GM12878 (cell line): Measurements from ENCODE around the gene SLX9. TPM values are rescaled to one million over a fixed set of nuclear protein-coding genes. Genes with fewer than 3 reads are reported as not detected.

ENCODE experiments used
- ATAC-seq: fragments of 200-7000 bp; cut with Tn5 transposase; 3 replicates; pipeline ENCODE4 v1.9.1; 2020; ENCODE audit warnings: mild to moderate bottlenecking, moderate library complexity
- BruUV-seq: library from RNA; stranded (reverse); fragments of 400-500 nt; replicated peaks from 2 replicates; lab custom pipeline; 2021; lab: Mats Ljungman, UMichigan
- CTCF ChIA-PET: fragments of 300-600 bp; sonication (Branson Sonifier 250); formaldehyde crosslinking; extraction: SDS; loops from one replicate; lab custom pipeline; 2021; ENCODE audit warnings: inconsistent platforms; lab: Yijun Ruan, JAX
- POLR2A ChIA-PET: fragments of 350-600 bp; formaldehyde crosslinking; extraction: SDS; loops from one replicate; lab custom pipeline; 2021; ENCODE audit warnings: inconsistent platforms; lab: Charles Lee
- RAD21 ChIA-PET: fragments of 300-600 bp; sonication (Branson Sonifier 250); formaldehyde crosslinking; loops from one replicate; lab custom pipeline; 2023; ENCODE audit warnings: antibody characterized with exemption; ENCODE audit not compliant: unreplicated experiment; lab: Charles Lee
- SMC1A ChIA-PET: fragments of 300-600 bp; sonication (Branson Sonifier 250); formaldehyde crosslinking; loops from one replicate; lab custom pipeline; 2023; ENCODE audit not compliant: unreplicated experiment, uncharacterized antibody; lab: Charles Lee
- DNase-seq: peaks from one replicate; pipeline ENCODE4 v3.0.0-alpha.2; 2011; ENCODE audit warnings: low read depth, low spot score
- FAIRE-seq: peaks from 3 replicates; lab custom pipeline; 2011; peaks lifted over from hg19 to GRCh38; lab: Jason Lieb, UNC
- H2AFZ ChIP-seq: 2 replicates; pipeline ENCODE4 v1.6.0; 2011; ENCODE audit warnings: low read depth, low read length, control low read depth; ENCODE audit not compliant: control insufficient read depth
- H3K27ac ChIP-seq: 2 replicates; pipeline ENCODE4 v1.5.1; 2011; ENCODE audit warnings: control low read depth; ENCODE audit not compliant: control insufficient read depth, insufficient read depth
- H3K27me3 ChIP-seq, 2 experiments: replicated peaks in 1 of 2; 2 replicates each; pipeline versions ENCODE4 v1.6.0 to v1.6.1; 2011; ENCODE audit warnings: low read length in 1 of 2; ENCODE audit not compliant: control insufficient read depth in 2 of 2, insufficient read depth in 2 of 2
- H3K36me3 ChIP-seq, 2 experiments: 2 replicates each; pipeline ENCODE4 v1.5.1; 2011; ENCODE audit warnings: low read length in 1 of 2; ENCODE audit not compliant: control insufficient read depth in 2 of 2, insufficient read depth in 2 of 2
- H3K4me1 ChIP-seq: 2 replicates; pipeline ENCODE4 v1.6.1; 2011; ENCODE audit warnings: mild to moderate bottlenecking, low read length, moderate library complexity, mixed read lengths; ENCODE audit not compliant: control insufficient read depth, insufficient read depth
- H3K4me2 ChIP-seq: 2 replicates; pipeline ENCODE4 v1.6.0; 2011; ENCODE audit warnings: control low read depth; ENCODE audit not compliant: control insufficient read depth, insufficient read depth
- H3K4me3 ChIP-seq: fragments of 200-600 bp; sonication (generic); 2 replicates; pipeline ENCODE4 v1.5.1; 2016
- H3K79me2 ChIP-seq: 2 replicates; pipeline ENCODE4 v1.6.0; 2011; ENCODE audit warnings: low read length; ENCODE audit not compliant: control insufficient read depth, insufficient read depth
- H3K9ac ChIP-seq: 2 replicates; pipeline ENCODE4 v1.8.0; 2011; ENCODE audit warnings: low read length, control low read depth, mixed read lengths; ENCODE audit not compliant: control insufficient read depth, insufficient read depth
- H3K9me3 ChIP-seq: replicated peaks from 3 replicates; pipeline ENCODE4 v1.5.1; 2011; ENCODE audit warnings: mild to moderate bottlenecking, low read length; ENCODE audit not compliant: control insufficient read depth, insufficient read depth
- H4K20me1 ChIP-seq: 2 replicates; pipeline ENCODE4 v1.6.0; 2011; ENCODE audit not compliant: control insufficient read depth, insufficient read depth
- EZH2 ChIP-seq: IDR thresholded peaks from 2 replicates; pipeline ENCODE4 v1.6.1; 2012; ENCODE audit warnings: low read depth, mild to moderate bottlenecking, control low read depth, inconsistent platforms, low read length, borderline replicate concordance; ENCODE audit not compliant: control insufficient read depth
- HDGF ChIP-seq: fragments of 450-650 bp; IDR thresholded peaks from 2 replicates; pipeline ENCODE4 v1.6.1; 2016; ENCODE audit warnings: antibody characterized with exemption
- MTA3 ChIP-seq: IDR thresholded peaks from 2 replicates; pipeline ENCODE4 v1.6.1; 2012; ENCODE audit warnings: low read length, inconsistent platforms, borderline replicate concordance
- PAX5 ChIP-seq: IDR thresholded peaks from 2 replicates; pipeline ENCODE4 v1.6.1; 2011; ENCODE audit warnings: low read depth, low read length, borderline replicate concordance
- POLR2AphosphoS5 ChIP-seq: IDR thresholded peaks from 2 replicates; pipeline ENCODE4 v1.6.1; 2011; ENCODE audit warnings: mild to moderate bottlenecking, low read length, inconsistent platforms
- SREBF1 ChIP-seq: IDR thresholded peaks from 2 replicates; pipeline ENCODE4 v1.6.1; 2012; ENCODE audit warnings: mild to moderate bottlenecking, low read length
- SREBF2 ChIP-seq: IDR thresholded peaks from 2 replicates; pipeline ENCODE4 v1.6.1; 2012; ENCODE audit warnings: mild to moderate bottlenecking, low read length
- STAT3 ChIP-seq: IDR thresholded peaks from 2 replicates; pipeline ENCODE4 v1.6.1; 2011; ENCODE audit warnings: low read depth, low read length, improper control_type of control experiment
- ZNF384 ChIP-seq: IDR thresholded peaks from 2 replicates; pipeline ENCODE4 v1.6.1; 2012; ENCODE audit warnings: low read depth, mild to moderate bottlenecking, low read length, improper control_type of control experiment, borderline replicate concordance
- WGBS: methylation state at CpG from one replicate; pipeline ENCODE4 v1.1.6; 2016; ENCODE audit warnings: low lambda C conversion rate; ENCODE audit not compliant: insufficient replicate concordance, insufficient coverage; ENCODE audit errors: missing lambda C conversion rate; 5-methylcytosine and 5-hydroxymethylcytosine counted together
- in situ Hi-C: fragments of 300-500 bp; cut with MboI; formaldehyde crosslinking; loops from 9 replicates; pipeline ENCODE4 v1.14.3; 2018; ENCODE audit warnings: mixed read lengths
- intact Hi-C: fragments of 100-400 bp; cut with micrococcal nuclease; formaldehyde crosslinking; loops from one replicate; pipeline ENCODE4 v1.14.2; 2022; ENCODE audit not compliant: unreplicated experiment
- polyA plus RNA-seq, 11 experiments: library from polyadenylated mRNA; depleted of rRNA in 4 of 11; unstranded in 6 of 11; stranded (reverse) in 5 of 11; fragments of >200 nt; fragmentation: Nextera tagmentation in 4 of 11; fragmentation: Illumina TruSeq in 1 of 11; extraction: Ambion mirVana in 4 of 11; extraction: Trizol in 1 of 11; gene quantifications; 1 replicate in 1 of 11; 2 replicates in 10 of 11; pipeline versions ENCODE4 v1.2.1 to v1.2.3, GENCODE V29; 2011 to 2016; ENCODE audit warnings: inconsistent platforms in 2 of 11, missing spikeins in 2 of 11, low read depth in 1 of 11
- total RNA-seq, 4 experiments: library from RNA; depleted of rRNA in 3 of 4; stranded (reverse); fragments of >200 nt in 3 of 4; fragmentation: Illumina TruSeq in 1 of 4; extraction: Trizol in 1 of 4; gene quantifications; 2 replicates each; pipeline versions ENCODE4 v1.2.1 to v1.2.3, GENCODE V29; 2013 to 2021
- TF ChIP-seq, protein P1 (sequence below): IDR thresholded peaks from 2 replicates; pipeline ENCODE4 v1.6.1; 2012; ENCODE audit warnings: mild to moderate bottlenecking, low read depth, low read length

SLX9 gene
- total and polyA plus RNA-seq, 10 of the 15 experiments (the other 5 are each of a cell fraction or from before 2014, with no cell fraction given), result 0.69 to 81.3 (median 33.9) TPM

GRCh38 chr21:45015469-45015860 is 75.6 kb downstream of the SLX9 start:
- SMC1A ChIA-PET, result no interaction called here
- DNase-seq (no peak), FAIRE-seq (no peak), ATAC-seq (peak; percentile 17; the same call in 1 of the 3 replicates)
- H3K36me3 ChIP-seq, result no peaks in the 10 kb centered on the region
- RAD21 ChIA-PET, result no interaction called here
- intact Hi-C loops (no loop called here), in situ Hi-C loops (no loop called here)
- H3K27me3 ChIP-seq, result peaks cover 0 to 5% of the 10 kb centered on the region in 2 experiments; a peak in 3 of 4 replicates
- H2AFZ ChIP-seq, result no peak overlapping the region
- no peak overlapping the region for H3K27ac ChIP-seq
- no peaks in the 10 kb centered on the region; the same call in 2 of the 3 replicates for H3K9me3 ChIP-seq
- no peak overlapping the region for H3K9ac ChIP-seq
- no peaks in the 10 kb centered on the region for H4K20me1 ChIP-seq
- no peaks in the 10 kb centered on the region for H3K4me1 ChIP-seq
- BruUV-seq, result no TSS peak
- CTCF ChIA-PET, result interaction anchor here (3.9 kb wide), 1 partner anchor 122 kb away, joined by 14 read pairs; no protein-coding TSS in a partner anchor
- no peak overlapping the region for H3K4me2 ChIP-seq
- no peak overlapping the region for H3K4me3 ChIP-seq
- POLR2A ChIA-PET, result no interaction called here
- WGBS, result 9% methylated on average over 10 of the region's 11 CpGs
- H3K79me2 ChIP-seq, result no peaks in the 10 kb centered on the region
- TF ChIP-seq, protein P1, sequence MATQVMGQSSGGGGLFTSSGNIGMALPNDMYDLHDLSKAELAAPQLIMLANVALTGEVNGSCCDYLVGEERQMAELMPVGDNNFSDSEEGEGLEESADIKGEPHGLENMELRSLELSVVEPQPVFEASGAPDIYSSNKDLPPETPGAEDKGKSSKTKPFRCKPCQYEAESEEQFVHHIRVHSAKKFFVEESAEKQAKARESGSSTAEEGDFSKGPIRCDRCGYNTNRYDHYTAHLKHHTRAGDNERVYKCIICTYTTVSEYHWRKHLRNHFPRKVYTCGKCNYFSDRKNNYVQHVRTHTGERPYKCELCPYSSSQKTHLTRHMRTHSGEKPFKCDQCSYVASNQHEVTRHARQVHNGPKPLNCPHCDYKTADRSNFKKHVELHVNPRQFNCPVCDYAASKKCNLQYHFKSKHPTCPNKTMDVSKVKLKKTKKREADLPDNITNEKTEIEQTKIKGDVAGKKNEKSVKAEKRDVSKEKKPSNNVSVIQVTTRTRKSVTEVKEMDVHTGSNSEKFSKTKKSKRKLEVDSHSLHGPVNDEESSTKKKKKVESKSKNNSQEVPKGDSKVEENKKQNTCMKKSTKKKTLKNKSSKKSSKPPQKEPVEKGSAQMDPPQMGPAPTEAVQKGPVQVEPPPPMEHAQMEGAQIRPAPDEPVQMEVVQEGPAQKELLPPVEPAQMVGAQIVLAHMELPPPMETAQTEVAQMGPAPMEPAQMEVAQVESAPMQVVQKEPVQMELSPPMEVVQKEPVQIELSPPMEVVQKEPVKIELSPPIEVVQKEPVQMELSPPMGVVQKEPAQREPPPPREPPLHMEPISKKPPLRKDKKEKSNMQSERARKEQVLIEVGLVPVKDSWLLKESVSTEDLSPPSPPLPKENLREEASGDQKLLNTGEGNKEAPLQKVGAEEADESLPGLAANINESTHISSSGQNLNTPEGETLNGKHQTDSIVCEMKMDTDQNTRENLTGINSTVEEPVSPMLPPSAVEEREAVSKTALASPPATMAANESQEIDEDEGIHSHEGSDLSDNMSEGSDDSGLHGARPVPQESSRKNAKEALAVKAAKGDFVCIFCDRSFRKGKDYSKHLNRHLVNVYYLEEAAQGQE, result no peak
- TF ChIP-seq PAX5, result no peak
- TF ChIP-seq, all 136 proteins: peak for 0

GRCh38 chr21:45016031-45016405 is 76.2 kb downstream of the SLX9 start:
- no peak for DNase-seq

More at GRCh38 chr21:45016031-45016405, 76.2 kb downstream of the SLX9 start:
- Histone ChIP-seq H3K27me3 (peaks cover 0 to 5% of the 10 kb centered on the region in 2 experiments; a peak in 2 of 4 replicates), H3K27ac (no peak overlapping the region), H3K4me1 (no peaks in the 10 kb centered on the region), H3K9ac (no peak overlapping the region), H3K9me3 (no peaks in the 10 kb centered on the region; the same call in 2 of the 3 replicates), H2AFZ (no peak overlapping the region), H3K36me3 (no peaks in the 10 kb centered on the region), H3K79me2 (no peaks in the 10 kb centered on the region), H3K4me2 (no peak overlapping the region), H3K4me3 (no peak overlapping the region), H4K20me1 (no peaks in the 10 kb centered on the region)
- ATAC-seq (no peak), FAIRE-seq (no peak)
- ChIA-PET CTCF (interaction anchor here (3.9 kb wide), 1 partner anchor 122 kb away, joined by 14 read pairs; no protein-coding TSS in a partner anchor), POLR2A (no interaction called here), RAD21 (no interaction called here), SMC1A (interaction anchor here (0.7 kb wide), 1 partner anchor 420 kb away, joined by 3 read pairs; no protein-coding TSS in a partner anchor)
- 27% methylated on average over 7 of the region's 7 CpGs for WGBS
- intact Hi-C loops, result no loop called here
- TF ChIP-seq HDGF (no peak), PAX5 (no peak), SREBF1 (no peak), SREBF2 (no peak), EZH2 (no peak), ZNF384 (no peak), STAT3 (no peak), MTA3 (no peak), POLR2AphosphoS5 (no peak)
- in situ Hi-C loops, result no loop called here
- no TSS peak for BruUV-seq
